HS-27A (cell line): Measurements from ENCODE around the gene TUBA3E.
"Not testable (repeated sequence)": the region's sequence is repeated elsewhere in the genome, so short reads cannot be mapped to it uniquely, and the experiment has no call there.

Source experiments
- DNase-seq: peaks from one replicate; pipeline ENCODE4 v3.0.0-alpha.2; 2012; ENCODE audit warnings: low read depth, missing footprints

The TUBA3E gene

GRCh38 chr2:130198343-130198742 lies at the start of gene TUBA3E:
Gene TUBA3E, minus strand, starts transcription at chr2:130198439. Its CDS starts 79 bp downstream, at chr2:130198360.
- no peak for DNase-seq

GRCh38 chr2:130246430-130246829 lies 48.2 kb upstream of the TUBA3E start:
- DNase-seq, result no peak

GRCh38 chr2:130245976-130246375 lies 47.7 kb upstream of the TUBA3E start:
- no peak for DNase-seq

- no peak for DNase-seq
Measured at GRCh38 chr2:130243359-130243758, 45.1 kb upstream of the TUBA3E start.

- peak; percentile 84 for DNase-seq
Measured at GRCh38 chr2:130241041-130241707, 42.9 kb upstream of the TUBA3E start.

GRCh38 chr2:130239581-130239980 lies 41.3 kb upstream of the TUBA3E start:
- not testable (repeated sequence) for DNase-seq

GRCh38 chr2:130233066-130233465 lies 34.8 kb upstream of the TUBA3E start:
- not testable (repeated sequence) for DNase-seq

GRCh38 chr2:130231656-130232055 lies 33.4 kb upstream of the TUBA3E start:
- DNase-seq, result no peak

GRCh38 chr2:130230907-130231306 lies 32.7 kb upstream of the TUBA3E start:
- not testable (repeated sequence) for DNase-seq

GRCh38 chr2:130230376-130230775 lies 32.1 kb upstream of the TUBA3E start:
- not testable (repeated sequence) for DNase-seq

GRCh38 chr2:130229161-130229510 lies 30.9 kb upstream of the TUBA3E start:
- DNase-seq, result not testable (repeated sequence)

GRCh38 chr2:130228467-130229160 lies 30.4 kb upstream of the TUBA3E start:
- DNase-seq, result not testable (repeated sequence)

- not testable (repeated sequence) for DNase-seq
Measured at GRCh38 chr2:130228005-130228404, 29.8 kb upstream of the TUBA3E start.

- DNase-seq, result not testable (repeated sequence)
Measured at GRCh38 chr2:130222523-130222922, 24.3 kb upstream of the TUBA3E start.

GRCh38 chr2:130220505-130220904 lies 22.3 kb upstream of the TUBA3E start:
- not testable (repeated sequence) for DNase-seq

- DNase-seq, result not testable (repeated sequence)
Measured at GRCh38 chr2:130219147-130219546, 20.9 kb upstream of the TUBA3E start.

- not testable (repeated sequence) for DNase-seq
Measured at GRCh38 chr2:130207051-130207450, 8.8 kb upstream of the TUBA3E start.

- DNase-seq, result not testable (repeated sequence)
Measured at GRCh38 chr2:130203150-130203549, 4.9 kb upstream of the TUBA3E start.

GRCh38 chr2:130202518-130202917 lies 4.3 kb upstream of the TUBA3E start:
- not testable (repeated sequence) for DNase-seq

GRCh38 chr2:130196052-130196451 lies 2.2 kb downstream of the TUBA3E start:
- not testable (repeated sequence) for DNase-seq

- not testable (repeated sequence) for DNase-seq
Measured at GRCh38 chr2:130195089-130195635, 3.1 kb downstream of the TUBA3E start.

- not testable (repeated sequence) for DNase-seq
Measured at GRCh38 chr2:130193824-130194223, 4.4 kb downstream of the TUBA3E start.

GRCh38 chr2:130192451-130192850 lies 5.8 kb downstream of the TUBA3E start:
- not testable (repeated sequence) for DNase-seq
